NOMO-1 treated with dmso at 0.1 percent for 144 hours (cell line): ENCODE data around the gene MAB21L2.

Experiments
- DNase-seq: peaks from one replicate; lab custom pipeline; 2025; ENCODE audit not compliant: unreplicated experiment; lab: John Stamatoyannopoulos, UW

The MAB21L2 gene

DNA sequence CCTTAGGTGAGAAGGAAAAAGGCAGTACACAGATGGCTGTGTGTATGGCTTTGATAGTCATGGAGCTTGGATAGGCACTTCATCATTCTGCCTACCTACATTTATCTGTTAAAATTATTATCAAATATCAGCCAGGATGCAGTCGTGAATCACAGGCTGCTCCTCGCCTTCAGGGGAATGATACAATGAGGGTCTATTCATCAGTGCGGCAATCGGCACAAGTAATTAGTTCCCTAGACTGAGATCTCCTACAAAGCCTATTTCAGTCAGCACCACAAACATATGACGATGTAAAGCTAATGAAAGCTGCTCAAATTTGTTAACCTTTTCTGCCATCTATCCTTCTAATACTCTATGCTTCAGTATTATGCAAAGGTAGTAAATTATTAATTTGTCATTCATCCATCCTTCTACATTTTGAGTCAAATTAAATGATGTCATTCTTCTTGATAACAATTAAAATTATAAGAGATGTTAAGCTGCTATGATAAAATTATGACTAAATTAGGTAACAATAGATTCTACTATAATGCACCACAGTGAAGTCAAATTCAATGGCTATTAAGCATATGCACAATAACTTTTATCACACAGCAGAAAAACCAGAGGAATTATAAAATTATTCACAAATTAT, 19.0 kb downstream of the MAB21L2 start:
- no peak for DNase-seq

GRCh38 chr4:150609131-150609530, 27.2 kb downstream of the MAB21L2 start:
- no peak for DNase-seq

- DNase-seq, result no peak
Measured at GRCh38 chr4:150619042-150619441, 37.1 kb downstream of the MAB21L2 start.

GRCh38 chr4:150624055-150624454, 42.1 kb downstream of the MAB21L2 start:
- DNase-seq, result no peak

DNA sequence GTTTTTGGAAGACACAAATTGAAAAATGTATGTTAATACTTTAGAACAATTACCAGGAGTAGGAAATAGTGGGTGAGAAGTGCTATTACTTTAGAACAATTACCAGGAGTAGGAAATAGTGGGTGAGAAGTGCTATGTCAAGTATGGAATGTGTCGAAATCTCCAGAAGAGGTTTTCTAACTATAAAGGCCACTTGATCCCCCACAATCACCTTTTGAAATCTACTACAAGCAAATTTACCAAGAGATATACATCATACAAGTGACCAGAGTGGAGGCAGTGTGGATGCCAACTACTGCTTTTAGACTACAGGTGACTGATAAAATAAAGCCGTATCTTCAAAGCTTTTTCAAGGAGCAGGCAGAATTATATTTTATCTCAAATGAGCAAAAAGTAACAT, 43.1 kb downstream of the MAB21L2 start:
- DNase-seq, result no peak

DNA sequence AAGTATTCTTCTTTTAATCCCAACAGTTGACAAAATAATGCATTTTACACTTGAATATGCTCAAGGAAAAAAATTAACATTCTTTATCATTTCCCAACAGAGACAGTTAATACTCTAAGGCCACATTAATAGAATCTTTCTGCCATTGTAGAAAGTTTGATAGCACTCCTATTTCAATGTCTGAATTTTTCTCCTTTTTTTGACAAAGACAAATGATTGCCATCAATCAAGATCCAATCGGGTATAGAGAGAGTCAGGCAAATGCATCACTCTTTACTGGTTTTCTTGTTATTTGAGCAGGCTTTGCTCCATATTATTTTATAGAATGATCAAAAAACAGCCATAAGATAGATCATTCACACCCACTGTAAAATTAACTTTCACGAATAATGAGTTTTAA, 46.1 kb downstream of the MAB21L2 start:
- no peak for DNase-seq

GRCh38 chr4:150632639-150633038, 50.7 kb downstream of the MAB21L2 start:
- no peak for DNase-seq
